B cell (primary cell): ENCODE measurements around the gene TINAGL1. TPM values are rescaled to one million over a fixed set of nuclear protein-coding genes. Genes with fewer than 3 reads are reported as not detected.

Source experiments
- ATAC-seq: fragments of 200-7000 bp; cut with Tn5 transposase; one replicate; pipeline ENCODE4 v1.10.0; 2021; ENCODE audit warnings: low read depth, mild to moderate bottlenecking, moderate number of reproducible peaks, moderate library complexity
- CTCF ChIA-PET: fragments of 350-600 bp; sonication (Branson Sonifier 250); formaldehyde crosslinking; loops from one replicate; lab custom pipeline; 2021; ENCODE audit warnings: antibody characterized with exemption, inconsistent platforms; lab: Charles Lee
- POLR2A ChIA-PET: fragments of 350-600 bp; sonication (Branson Sonifier 250); formaldehyde crosslinking; loops from one replicate; lab custom pipeline; 2021; ENCODE audit warnings: antibody characterized with exemption; lab: Charles Lee
- DNase-seq: peaks from one replicate; pipeline ENCODE4 v3.0.0; 2013
- H2AFZ ChIP-seq: 2 replicates; pipeline ENCODE4 v1.6.1; 2012; ENCODE audit warnings: mild to moderate bottlenecking, low read depth, low read length; ENCODE audit not compliant: insufficient read depth, poor library complexity, severe bottlenecking
- H3K27ac ChIP-seq, 2 donors: 1 replicate in 1 of 2; 2 replicates in 1 of 2; pipeline ENCODE4 v1.5.1; 2012 to 2013; ENCODE audit warnings: low read length in 2 of 2, mild to moderate bottlenecking in 2 of 2, moderate library complexity in 1 of 2
- H3K27me3 ChIP-seq, 4 experiments: fragments of 200-600 bp in 1 of 4; sonication (generic) in 1 of 4; replicated peaks in 1 of 4; 1 replicate in 2 of 4; 2 replicates in 2 of 4; pipeline versions ENCODE4 v1.6.1 to v1.7.0; 2013 to 2016; ENCODE audit warnings: low read length in 3 of 4, mild to moderate bottlenecking in 2 of 4, mixed read lengths in 1 of 4, moderate library complexity in 1 of 4; ENCODE audit not compliant: insufficient read depth in 4 of 4, control insufficient read depth in 3 of 4; ENCODE audit errors: control extremely low read depth in 1 of 4
- H3K36me3 ChIP-seq, 2 experiments: replicated peaks in 1 of 2; 1 replicate in 1 of 2; 2 replicates in 1 of 2; pipeline versions ENCODE4 v1.6.1 to v1.7.1; 2013; ENCODE audit warnings: low read length in 1 of 2; ENCODE audit not compliant: insufficient read depth in 2 of 2, control insufficient read depth in 1 of 2; ENCODE audit errors: control extremely low read depth in 1 of 2, extremely low read depth in 1 of 2
- H3K4me1 ChIP-seq, 2 donors: fragments of 200-600 bp in 1 of 2; sonication (generic) in 1 of 2; 1 replicate in 1 of 2; 2 replicates in 1 of 2; pipeline versions ENCODE4 v1.5.1 to v1.6.1; 2013 to 2017; ENCODE audit warnings: low read length in 2 of 2; ENCODE audit not compliant: control insufficient read depth in 2 of 2, insufficient read depth in 2 of 2
- H3K4me2 ChIP-seq: replicated peaks from 2 replicates; pipeline ENCODE3; 2012; ENCODE audit warnings: mild to moderate bottlenecking, low read depth, low read length; ENCODE audit not compliant: poor library complexity, severe bottlenecking
- H3K4me3 ChIP-seq, 5 experiments: fragments of 200-600 bp in 1 of 5; sonication (generic) in 1 of 5; 1 replicate in 3 of 5; 2 replicates in 2 of 5; pipeline versions ENCODE4 v1.5.1 to v1.7.0; 2011 to 2016; ENCODE audit warnings: low read length in 4 of 5, mild to moderate bottlenecking in 4 of 5, low read depth in 2 of 5, control low read depth in 1 of 5, moderate library complexity in 1 of 5; ENCODE audit not compliant: insufficient read depth in 1 of 5; ENCODE audit errors: control extremely low read depth in 1 of 5, extremely low read depth in 1 of 5
- H3K79me2 ChIP-seq: fragments of 200-600 bp; sonication (generic); one replicate; pipeline ENCODE4 v1.6.0; 2016; ENCODE audit warnings: low read length; ENCODE audit not compliant: control insufficient read depth, insufficient read depth
- H3K9ac ChIP-seq: fragments of 200-600 bp; sonication (generic); 2 replicates; pipeline ENCODE4 v1.6.1; 2017; ENCODE audit warnings: mild to moderate bottlenecking, low read length, moderate library complexity
- H3K9me3 ChIP-seq, 3 donors: one replicate each; pipeline versions ENCODE4 v1.6.1 to v1.7.1; 2013; ENCODE audit warnings: low read length in 2 of 3; ENCODE audit not compliant: control insufficient read depth in 2 of 3, insufficient read depth in 1 of 3; ENCODE audit errors: control extremely low read depth in 1 of 3
- H4K20me1 ChIP-seq: 2 replicates; pipeline ENCODE4 v1.6.0; 2012; ENCODE audit warnings: mild to moderate bottlenecking, low read length; ENCODE audit not compliant: insufficient read depth, control insufficient read depth, poor library complexity, severe bottlenecking
- H3K27ac Mint-ChIP-seq: one replicate; pipeline ENCODE4 v1.8.0; 2021; ENCODE audit warnings: mixed read lengths
- H3K27me3 Mint-ChIP-seq: one replicate; pipeline ENCODE4 v1.8.0; 2021; ENCODE audit warnings: mixed read lengths
- H3K4me1 Mint-ChIP-seq: one replicate; pipeline ENCODE4 v1.8.0; 2021; ENCODE audit warnings: mixed read lengths
- H3K4me3 Mint-ChIP-seq: one replicate; pipeline ENCODE4 v1.8.0; 2021; ENCODE audit warnings: mixed read lengths
- H3K9me3 Mint-ChIP-seq: one replicate; pipeline ENCODE4 v1.8.0; 2022; ENCODE audit warnings: mixed read lengths; ENCODE audit not compliant: insufficient read depth
- EZH2 ChIP-seq: IDR thresholded peaks from 2 replicates; pipeline ENCODE4 v1.6.1; 2012; ENCODE audit warnings: borderline replicate concordance, low read depth, mild to moderate bottlenecking, moderate library complexity, low read length; ENCODE audit not compliant: insufficient read depth, poor library complexity, severe bottlenecking
- WGBS: methylation state at CpG from one replicate; pipeline ENCODE4 v1.1.5; 2013; ENCODE audit warnings: missing lambda C conversion rate; ENCODE audit not compliant: insufficient coverage; 5-methylcytosine and 5-hydroxymethylcytosine counted together
- intact Hi-C: fragments of 100-400 bp; cut with micrococcal nuclease; formaldehyde crosslinking; loops from one replicate; pipeline ENCODE4 v1.10.0; 2022
- polyA plus RNA-seq: library from polyadenylated mRNA; depleted of rRNA; stranded (reverse); fragments of >200 nt; gene quantifications from 2 replicates; pipeline ENCODE4 v1.2.3, GENCODE V29; 2012
- total RNA-seq, 2 donors: library from RNA; stranded (reverse); fragments of 120-200 nt in 1 of 2; gene quantifications; 1 replicate in 1 of 2; 2 replicates in 1 of 2; pipeline versions ENCODE4 v1.2.3 to v1.2.4, GENCODE V29; 2013 to 2022
- TF ChIP-seq, protein P1 (sequence below): fragments of 200-600 bp; IDR thresholded peaks from one replicate; pipeline ENCODE4 v1.8.0; 2022; ENCODE audit warnings: antibody characterized with exemption, mild to moderate bottlenecking

TINAGL1 gene
- total and polyA plus RNA-seq, 2 donors (not counting 1 experiment from before 2014, with no cell fraction given): not detected

DNA sequence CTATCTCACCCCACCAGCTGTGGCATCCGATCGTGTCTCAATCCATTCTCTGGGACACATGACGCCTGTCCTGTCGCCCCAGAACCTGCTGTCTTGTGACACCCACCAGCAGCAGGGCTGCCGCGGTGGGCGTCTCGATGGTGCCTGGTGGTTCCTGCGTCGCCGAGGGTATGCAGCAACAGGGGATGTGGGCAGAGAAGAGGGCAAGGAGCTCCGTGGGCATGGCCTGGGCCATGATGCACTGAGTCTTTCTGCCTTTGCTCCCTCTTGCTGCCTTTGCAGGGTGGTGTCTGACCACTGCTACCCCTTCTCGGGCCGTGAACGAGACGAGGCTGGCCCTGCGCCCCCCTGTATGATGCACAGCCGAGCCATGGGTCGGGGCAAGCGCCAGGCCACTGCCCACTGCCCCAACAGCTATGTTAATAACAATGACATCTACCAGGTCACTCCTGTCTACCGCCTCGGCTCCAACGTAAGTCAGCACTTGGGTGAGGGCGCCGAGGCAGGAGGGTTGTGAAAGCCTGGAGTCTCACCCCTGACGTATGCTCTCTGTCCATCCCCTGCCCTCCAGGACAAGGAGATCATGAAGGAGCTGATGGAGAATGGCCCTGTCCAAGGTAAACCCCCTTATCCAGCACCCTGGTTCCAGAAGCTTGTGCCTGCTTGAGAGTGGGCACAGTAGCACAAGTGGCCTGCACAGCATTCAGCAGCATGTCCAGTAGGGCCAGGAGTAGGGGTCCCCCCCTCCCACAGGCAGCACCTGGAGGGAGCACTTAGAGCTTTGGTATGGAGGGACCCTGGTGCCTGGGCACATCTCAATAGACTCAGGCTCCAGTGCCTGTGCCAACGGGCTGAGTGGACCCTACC, 8.8 kb downstream of the TINAGL1 start:
- TF ChIP-seq, protein P1, sequence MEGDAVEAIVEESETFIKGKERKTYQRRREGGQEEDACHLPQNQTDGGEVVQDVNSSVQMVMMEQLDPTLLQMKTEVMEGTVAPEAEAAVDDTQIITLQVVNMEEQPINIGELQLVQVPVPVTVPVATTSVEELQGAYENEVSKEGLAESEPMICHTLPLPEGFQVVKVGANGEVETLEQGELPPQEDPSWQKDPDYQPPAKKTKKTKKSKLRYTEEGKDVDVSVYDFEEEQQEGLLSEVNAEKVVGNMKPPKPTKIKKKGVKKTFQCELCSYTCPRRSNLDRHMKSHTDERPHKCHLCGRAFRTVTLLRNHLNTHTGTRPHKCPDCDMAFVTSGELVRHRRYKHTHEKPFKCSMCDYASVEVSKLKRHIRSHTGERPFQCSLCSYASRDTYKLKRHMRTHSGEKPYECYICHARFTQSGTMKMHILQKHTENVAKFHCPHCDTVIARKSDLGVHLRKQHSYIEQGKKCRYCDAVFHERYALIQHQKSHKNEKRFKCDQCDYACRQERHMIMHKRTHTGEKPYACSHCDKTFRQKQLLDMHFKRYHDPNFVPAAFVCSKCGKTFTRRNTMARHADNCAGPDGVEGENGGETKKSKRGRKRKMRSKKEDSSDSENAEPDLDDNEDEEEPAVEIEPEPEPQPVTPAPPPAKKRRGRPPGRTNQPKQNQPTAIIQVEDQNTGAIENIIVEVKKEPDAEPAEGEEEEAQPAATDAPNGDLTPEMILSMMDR: no peak
- TF ChIP-seq EZH2: no peak
- Histone ChIP-seq H3K79me2 (no peaks in the 10 kb centered on the region), H2AFZ (no peak overlapping the region), H3K4me1 (peaks cover 0 to 4% of the 10 kb centered on the region in 2 donors), H3K4me3 (no peak overlapping the region), H3K9me3 (no peaks in the 10 kb centered on the region), H3K9ac (no peak overlapping the region), H3K27ac (no peak overlapping the region), H4K20me1 (no peaks in the 10 kb centered on the region), H3K36me3 (no peaks in the 10 kb centered on the region), H3K4me2 (no peak overlapping the region), H3K27me3 (peaks cover 0 to 16% (median 1%) of the 10 kb centered on the region in 4 experiments)
- H3K27ac Mint-ChIP-seq: no peak overlapping the region
- peaks cover 11% of the 10 kb centered on the region for H3K4me1 Mint-ChIP-seq
- H3K4me3 Mint-ChIP-seq: no peak overlapping the region
- DNase-seq: no peak
- peaks cover 16% of the 10 kb centered on the region for H3K27me3 Mint-ChIP-seq
- WGBS: 95% methylated on average over 27 of the region's 27 CpGs
- no peaks in the 10 kb centered on the region for H3K9me3 Mint-ChIP-seq
- no peak for ATAC-seq
- ChIA-PET CTCF (no interaction called here), POLR2A (no interaction called here)
- intact Hi-C loops: no loop called here

DNA sequence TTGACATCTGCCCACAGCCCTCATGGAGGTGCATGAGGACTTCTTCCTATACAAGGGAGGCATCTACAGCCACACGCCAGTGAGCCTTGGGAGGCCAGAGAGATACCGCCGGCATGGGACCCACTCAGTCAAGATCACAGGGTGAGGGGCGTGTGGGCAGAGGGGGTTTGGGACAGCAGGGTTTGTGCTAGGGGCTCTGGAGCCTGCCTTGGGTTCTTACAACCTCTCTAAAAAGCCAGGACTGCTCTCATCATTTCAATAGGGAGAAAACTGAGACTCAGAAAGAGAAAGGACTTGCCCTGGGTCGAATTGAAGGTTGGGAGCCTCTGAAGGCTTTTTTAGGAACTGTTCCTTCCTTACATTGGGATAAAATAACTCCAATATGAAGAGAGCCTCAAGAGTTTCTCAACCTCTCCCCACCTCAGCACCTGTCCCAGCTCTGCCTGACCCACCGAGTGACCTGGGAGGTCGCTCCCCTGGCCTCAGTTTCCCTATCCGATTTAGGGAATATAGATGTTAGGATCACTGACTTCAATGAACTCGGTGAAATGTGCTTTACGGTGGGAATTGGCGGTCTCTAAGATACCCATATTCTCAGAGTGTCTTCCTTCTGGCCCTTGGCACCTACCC, 9.5 kb downstream of the TINAGL1 start:
- Histone ChIP-seq H3K27ac (no peak overlapping the region), H3K27me3 (peaks cover 0 to 16% (median 1%) of the 10 kb centered on the region in 4 experiments), H3K4me3 (no peak overlapping the region), H3K79me2 (no peaks in the 10 kb centered on the region), H3K4me1 (peaks cover 0 to 4% of the 10 kb centered on the region in 2 donors), H3K9me3 (no peaks in the 10 kb centered on the region), H4K20me1 (no peaks in the 10 kb centered on the region), H2AFZ (no peak overlapping the region), H3K9ac (no peak overlapping the region), H3K36me3 (no peaks in the 10 kb centered on the region), H3K4me2 (no peak overlapping the region)
- Mint-ChIP-seq H3K9me3 (no peaks in the 10 kb centered on the region), H3K4me3 (no peak overlapping the region), H3K4me1 (peaks cover 11% of the 10 kb centered on the region), H3K27ac (no peak overlapping the region), H3K27me3 (peaks cover 20% of the 10 kb centered on the region)
- CTCF ChIA-PET: no interaction called here
- intact Hi-C loops: no loop called here
- DNase-seq (no peak), ATAC-seq (no peak)
- TF ChIP-seq, protein P1: no peak
- TF ChIP-seq EZH2: no peak
- 90% methylated on average over 4 of the region's 11 CpGs for WGBS
- POLR2A ChIA-PET: no interaction called here
